ENCODE results near the gene TRAPPC5. TPM values are rescaled to one million over a fixed set of nuclear protein-coding genes. Genes with fewer than 3 reads are reported as not detected.

The TRAPPC5 gene
- total RNA-seq, 2 experiments from 2014 or later = 91.5 to 150 TPM

DNA sequence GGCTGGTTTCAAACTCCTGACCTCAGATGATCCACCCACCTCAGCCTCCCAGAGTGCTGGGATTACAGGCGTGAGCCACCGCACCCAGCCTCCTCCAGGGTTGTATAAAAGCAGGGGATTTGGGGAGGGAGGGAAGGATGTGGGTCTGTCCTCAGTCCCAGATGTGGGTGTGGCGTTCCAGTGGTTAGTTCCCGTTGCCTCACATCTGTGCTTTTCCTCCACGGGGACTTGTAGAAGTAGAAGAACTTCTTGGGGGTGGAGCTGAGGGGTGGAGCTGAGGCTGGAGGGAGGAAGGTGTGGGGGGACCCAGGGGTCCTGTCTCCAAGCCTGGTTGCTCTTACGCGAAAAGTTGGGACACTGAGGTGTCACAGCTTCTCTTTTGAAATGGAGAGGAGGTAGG, 4.3 kb upstream of the TRAPPC5 start:
- no TSS peak for BruUV-seq (replicated peaks)
- intact Hi-C loops (cut with micrococcal nuclease; ENCODE audit: unreplicated experiment) = no loop called here
- Histone ChIP-seq H3K27ac (ENCODE audit: low read depth, low read length, poor library complexity, severe bottlenecking) (no peak overlapping the region), H3K4me2 (ENCODE audit: low read length) (peak overlapping the region; percentile 77), H4K20me1 (ENCODE audit: insufficient read depth, low read length) (no peaks in the 10 kb centered on the region), H3K4me3 (ENCODE audit: low read depth, low read length, poor library complexity, severe bottlenecking) (peak overlapping the region; percentile 52), H3K9me2 (ENCODE audit: insufficient read depth, low read length) (no peaks in the 10 kb centered on the region), H3K9me3 (ENCODE audit: low read length) (no peaks in the 10 kb centered on the region), H3K36me3 (ENCODE audit: insufficient read depth, low read length) (no peaks in the 10 kb centered on the region), H3K4me1 (ENCODE audit: insufficient read depth, low read length, poor library complexity, severe bottlenecking) (peaks cover 41% of the 10 kb centered on the region), H2AFZ (ENCODE audit: low read length) (peak overlapping the region; percentile 77), H3K79me2 (ENCODE audit: insufficient read depth, low read depth, low read length) (peaks cover 7% of the 10 kb centered on the region; the same call in 1 of the 2 replicates)
- POLR2A ChIA-PET = no interaction called here
- DNase-seq (ENCODE audit: low spot score) = peak; percentile 53
- TF ChIP-seq, protein P1, sequence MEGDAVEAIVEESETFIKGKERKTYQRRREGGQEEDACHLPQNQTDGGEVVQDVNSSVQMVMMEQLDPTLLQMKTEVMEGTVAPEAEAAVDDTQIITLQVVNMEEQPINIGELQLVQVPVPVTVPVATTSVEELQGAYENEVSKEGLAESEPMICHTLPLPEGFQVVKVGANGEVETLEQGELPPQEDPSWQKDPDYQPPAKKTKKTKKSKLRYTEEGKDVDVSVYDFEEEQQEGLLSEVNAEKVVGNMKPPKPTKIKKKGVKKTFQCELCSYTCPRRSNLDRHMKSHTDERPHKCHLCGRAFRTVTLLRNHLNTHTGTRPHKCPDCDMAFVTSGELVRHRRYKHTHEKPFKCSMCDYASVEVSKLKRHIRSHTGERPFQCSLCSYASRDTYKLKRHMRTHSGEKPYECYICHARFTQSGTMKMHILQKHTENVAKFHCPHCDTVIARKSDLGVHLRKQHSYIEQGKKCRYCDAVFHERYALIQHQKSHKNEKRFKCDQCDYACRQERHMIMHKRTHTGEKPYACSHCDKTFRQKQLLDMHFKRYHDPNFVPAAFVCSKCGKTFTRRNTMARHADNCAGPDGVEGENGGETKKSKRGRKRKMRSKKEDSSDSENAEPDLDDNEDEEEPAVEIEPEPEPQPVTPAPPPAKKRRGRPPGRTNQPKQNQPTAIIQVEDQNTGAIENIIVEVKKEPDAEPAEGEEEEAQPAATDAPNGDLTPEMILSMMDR (conservative IDR thresholded peaks at IDR 0.05; ENCODE audit: low read length) = no peak
- TF ChIP-seq EZH2phosphoT487 (IDR thresholded peaks at IDR 0.05; ENCODE audit: borderline replicate concordance, low read depth, low read length) = no peak
- CTCF ChIA-PET (ENCODE audit: unreplicated experiment) = no interaction called here

GRCh38 chr19:7676854-7677253, 3.8 kb upstream of the TRAPPC5 start, which contains the start of gene MCEMP1:
MCEMP1 (plus strand) TSS chr19:7677090; CDS start chr19:7677121, 31 bp downstream.
- Histone ChIP-seq H3K4me1 (ENCODE audit: insufficient read depth, low read length, poor library complexity, severe bottlenecking) (peaks cover 43% of the 10 kb centered on the region), H3K9me3 (ENCODE audit: low read length) (no peaks in the 10 kb centered on the region), H3K4me2 (ENCODE audit: low read length) (peak within 1 kb of the TSS; percentile 77), H3K79me2 (ENCODE audit: insufficient read depth, low read depth, low read length) (peaks cover 10% of the 10 kb centered on the region; the same call in 1 of the 2 replicates), H3K36me3 (ENCODE audit: insufficient read depth, low read length) (peaks cover under 1% of the 10 kb centered on the region; the same call in 1 of the 2 replicates), H2AFZ (ENCODE audit: low read length) (peak within 1 kb of the TSS; percentile 77), H3K9me2 (ENCODE audit: insufficient read depth, low read length) (no peaks in the 10 kb centered on the region), H3K27ac (ENCODE audit: low read depth, low read length, poor library complexity, severe bottlenecking) (no peak within 1 kb of the TSS), H4K20me1 (ENCODE audit: insufficient read depth, low read length) (no peaks in the 10 kb centered on the region), H3K4me3 (ENCODE audit: low read depth, low read length, poor library complexity, severe bottlenecking) (peak within 1 kb of the TSS; percentile 52)
- DNase-seq (ENCODE audit: low spot score) = no peak
- intact Hi-C loops (cut with micrococcal nuclease; ENCODE audit: unreplicated experiment) = no loop called here
- ChIA-PET POLR2A (no interaction called here), CTCF (ENCODE audit: unreplicated experiment) (no interaction called here)
- no TSS peak for BruUV-seq (replicated peaks)
- TF ChIP-seq, protein P1 (conservative IDR thresholded peaks at IDR 0.05; ENCODE audit: low read length) = no peak
- no peak for TF ChIP-seq EZH2phosphoT487 (IDR thresholded peaks at IDR 0.05; ENCODE audit: borderline replicate concordance, low read depth, low read length)

- intact Hi-C loops (cut with micrococcal nuclease; ENCODE audit: unreplicated experiment) = no loop called here
- POLR2A ChIA-PET = no interaction called here
- BruUV-seq (replicated peaks) = no TSS peak
- TF ChIP-seq EZH2phosphoT487 (IDR thresholded peaks at IDR 0.05; ENCODE audit: borderline replicate concordance, low read depth, low read length) = no peak
- TF ChIP-seq, protein P1 (conservative IDR thresholded peaks at IDR 0.05; ENCODE audit: low read length) = no peak
- Histone ChIP-seq H3K4me2 (ENCODE audit: low read length) (peak overlapping the region; percentile 77; the same call in 1 of the 2 replicates), H3K4me3 (ENCODE audit: low read depth, low read length, poor library complexity, severe bottlenecking) (no peak overlapping the region), H3K9me3 (ENCODE audit: low read length) (no peaks in the 10 kb centered on the region), H3K79me2 (ENCODE audit: insufficient read depth, low read depth, low read length) (peaks cover 14% of the 10 kb centered on the region; the same call in 1 of the 2 replicates), H3K4me1 (ENCODE audit: insufficient read depth, low read length, poor library complexity, severe bottlenecking) (peaks cover 47% of the 10 kb centered on the region), H2AFZ (ENCODE audit: low read length) (no peak overlapping the region; the same call in 1 of the 2 replicates), H4K20me1 (ENCODE audit: insufficient read depth, low read length) (no peaks in the 10 kb centered on the region), H3K27ac (ENCODE audit: low read depth, low read length, poor library complexity, severe bottlenecking) (no peak overlapping the region), H3K36me3 (ENCODE audit: insufficient read depth, low read length) (peaks cover 10% of the 10 kb centered on the region), H3K9me2 (ENCODE audit: insufficient read depth, low read length) (no peaks in the 10 kb centered on the region)
- CTCF ChIA-PET (ENCODE audit: unreplicated experiment) = no interaction called here
- no peak for DNase-seq (ENCODE audit: low spot score)
Observed at GRCh38 chr19:7677669-7678311, 2.8 kb upstream of the TRAPPC5 start.
